IPS DF 4.7 (cell line): ENCODE results near the gene NYAP1.

Experiments used
- DNase-seq: peaks from one replicate; pipeline ENCODE4 v3.0.0-alpha.2; 2013; ENCODE audit warnings: low spot score; ENCODE audit errors: extremely low read depth

The NYAP1 gene

GRCh38 chr7:100457033-100457432 lies 26.7 kb upstream of the NYAP1 start:
- no peak for DNase-seq

DNA sequence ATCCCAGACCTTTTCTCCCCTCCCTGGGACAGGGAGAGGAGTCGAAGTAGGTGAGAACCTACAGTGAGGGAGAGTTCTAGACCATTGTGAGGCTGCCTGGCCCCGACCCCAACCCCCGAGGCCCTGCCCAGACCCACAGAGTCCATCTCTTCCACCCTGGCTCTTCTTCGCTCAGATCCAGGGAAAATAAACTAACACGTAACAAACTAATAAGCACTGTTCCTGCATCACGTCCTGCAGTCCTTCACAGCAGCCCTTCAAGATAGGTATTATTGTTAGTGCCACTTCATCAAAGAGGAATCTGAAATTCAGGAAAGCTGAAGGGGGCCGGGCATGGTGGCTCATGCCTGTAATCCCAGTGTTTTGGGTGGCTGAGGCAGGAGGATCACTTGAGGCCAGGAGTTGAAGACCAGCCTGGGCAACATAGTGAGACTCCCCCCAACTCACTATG lies 19.5 kb upstream of the NYAP1 start, which contains the start of gene SPACDR:
Gene SPACDR (minus strand): TSS at position 51 of the 451 bp plus-strand sequence. CDS start 235 bp downstream, outside the sequence.
- DNase-seq: no peak

- no peak for DNase-seq
These were observed 18.9 kb upstream of the NYAP1 start for GRCh38 chr7:100464791-100465190.

DNA sequence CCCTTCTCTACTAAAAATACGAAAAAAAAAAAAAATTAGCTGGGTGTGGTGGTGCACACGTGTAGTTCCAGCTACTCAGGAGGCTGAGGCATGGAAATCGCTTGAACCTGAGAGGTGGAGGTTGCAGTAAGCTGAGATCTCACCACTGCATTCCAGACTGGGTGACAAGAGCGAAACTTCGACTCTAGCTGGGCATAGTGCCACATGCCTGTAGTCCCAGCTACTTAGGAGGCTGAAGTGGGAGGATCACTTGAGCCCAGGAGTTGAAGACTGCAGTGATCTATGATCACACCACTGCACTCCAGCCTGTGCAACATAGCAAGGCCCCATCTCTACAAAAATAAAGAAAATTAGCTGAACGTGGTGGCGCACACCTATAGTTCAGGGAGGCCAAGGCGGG lies 18.4 kb upstream of the NYAP1 start:
- DNase-seq: no peak

- DNase-seq: no peak
These were observed 17.9 kb upstream of the NYAP1 start for GRCh38 chr7:100465702-100466311.

GRCh38 chr7:100466653-100467605 lies 16.8 kb upstream of the NYAP1 start:
- DNase-seq: no peak

DNA sequence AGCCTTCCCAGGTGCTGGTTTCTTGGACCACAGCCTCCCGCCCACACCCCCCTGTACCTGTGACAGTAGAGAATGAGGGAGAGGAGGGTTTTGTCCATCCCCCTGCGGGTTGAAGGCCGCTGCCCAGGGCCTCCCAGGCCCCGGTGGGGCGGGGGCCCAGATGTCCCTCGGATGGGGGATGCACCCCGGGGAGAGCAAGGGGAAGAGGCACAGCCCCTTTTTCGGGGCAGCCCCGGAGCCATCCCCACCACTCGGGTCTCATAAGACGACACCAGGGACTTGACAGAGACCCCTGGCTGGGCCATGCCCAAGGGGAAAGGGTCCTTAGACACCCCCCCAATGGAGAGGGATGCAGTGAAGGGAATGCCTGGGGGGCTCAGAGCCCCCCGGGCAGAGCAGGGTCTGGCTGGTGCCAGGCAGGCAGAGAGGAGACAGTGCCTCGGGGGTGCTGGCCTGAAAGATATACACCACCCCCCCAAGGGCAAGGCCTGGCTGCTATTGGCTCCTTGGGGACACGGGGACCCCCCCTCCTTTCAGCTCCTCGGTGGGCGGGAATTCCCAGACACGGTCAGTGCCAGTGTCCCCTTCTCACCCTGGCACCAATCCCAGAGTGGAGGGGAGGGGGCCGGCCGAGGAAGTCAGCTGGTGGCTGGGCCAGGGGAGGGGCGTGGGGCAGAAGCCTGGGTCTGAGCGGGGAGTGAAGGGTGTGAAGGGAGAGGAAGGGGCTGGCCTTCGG lies 15.9 kb upstream of the NYAP1 start:
- DNase-seq: no peak

- DNase-seq: no peak
These were observed 14.3 kb upstream of the NYAP1 start for GRCh38 chr7:100469227-100470044.

- DNase-seq: no peak
These were observed 12.7 kb upstream of the NYAP1 start for GRCh38 chr7:100471021-100471420.

DNA sequence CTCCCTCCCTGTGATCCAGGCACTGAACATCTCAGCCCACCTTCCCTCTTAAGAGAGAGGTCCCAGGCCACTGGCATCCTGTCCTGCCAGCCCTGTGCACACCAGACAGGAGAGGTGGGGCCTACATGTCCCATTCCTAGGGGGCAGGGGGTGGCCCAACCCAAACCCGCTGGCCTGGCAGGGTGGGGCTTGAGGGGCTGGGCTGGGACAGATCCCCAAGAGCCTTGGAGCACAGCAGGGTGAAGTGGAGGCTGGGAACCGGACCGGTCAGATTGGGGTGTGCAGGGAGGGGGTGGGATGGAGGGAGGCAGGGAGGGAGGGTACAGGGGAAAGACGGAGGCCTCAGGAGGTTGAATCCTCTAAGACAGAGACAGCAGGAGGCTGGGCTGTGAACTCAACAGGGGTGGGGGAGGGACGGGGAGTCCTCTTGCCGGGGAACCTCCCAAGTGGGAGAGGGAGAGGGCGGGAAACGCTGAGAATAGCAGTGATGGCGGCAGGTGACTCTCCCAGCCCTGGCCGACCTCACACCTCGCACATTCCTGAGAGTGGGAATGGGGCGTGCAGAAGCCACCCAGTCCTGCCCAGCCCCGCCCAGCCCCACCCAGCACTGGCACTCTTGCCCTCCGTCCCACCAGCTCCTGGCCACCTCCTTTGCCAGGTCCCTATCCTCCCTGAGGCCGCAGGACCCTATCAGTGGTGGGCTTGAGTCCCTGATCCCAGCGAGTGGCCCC lies 11.4 kb upstream of the NYAP1 start:
- no peak for DNase-seq

- no peak for DNase-seq
These were observed 10.8 kb upstream of the NYAP1 start for GRCh38 chr7:100472854-100473499.

- no peak for DNase-seq
These were observed 8.2 kb upstream of the NYAP1 start for GRCh38 chr7:100475549-100475948.

DNA sequence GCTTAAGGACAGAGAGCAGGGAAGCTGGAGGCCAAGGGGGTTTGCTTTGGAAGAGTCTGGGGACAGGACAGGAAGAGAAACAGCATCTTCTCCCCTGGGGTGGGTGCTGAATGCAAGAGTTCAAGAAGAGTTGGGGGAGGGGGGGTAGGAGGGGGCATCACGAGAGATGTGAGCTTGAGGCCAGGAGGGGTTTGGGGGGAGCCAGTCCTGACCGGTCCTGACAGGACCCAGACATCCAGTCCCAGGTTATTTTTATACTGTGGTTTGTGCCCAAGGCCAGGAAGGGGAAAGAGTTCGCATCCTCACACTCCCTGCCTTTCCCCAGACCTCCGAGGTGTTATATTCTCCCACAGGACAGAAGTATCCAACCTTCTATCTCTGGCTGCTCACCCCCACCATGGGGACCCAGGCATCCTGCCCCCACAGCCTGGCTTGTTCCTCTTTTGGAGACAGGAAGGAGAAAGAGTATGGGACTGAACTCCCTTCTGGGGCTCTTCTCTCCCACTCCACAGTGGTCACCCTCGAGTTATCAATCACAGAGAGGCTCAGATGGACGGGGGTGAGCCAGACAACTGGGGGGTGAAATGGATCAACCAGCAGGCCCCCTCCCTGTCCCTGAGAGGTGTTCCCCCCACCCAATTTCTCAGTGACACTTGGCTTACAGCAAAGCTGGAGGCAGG lies 7.5 kb upstream of the NYAP1 start:
- no peak for DNase-seq

- DNase-seq: no peak
These were observed 6.5 kb upstream of the NYAP1 start for GRCh38 chr7:100476903-100477870.

DNA sequence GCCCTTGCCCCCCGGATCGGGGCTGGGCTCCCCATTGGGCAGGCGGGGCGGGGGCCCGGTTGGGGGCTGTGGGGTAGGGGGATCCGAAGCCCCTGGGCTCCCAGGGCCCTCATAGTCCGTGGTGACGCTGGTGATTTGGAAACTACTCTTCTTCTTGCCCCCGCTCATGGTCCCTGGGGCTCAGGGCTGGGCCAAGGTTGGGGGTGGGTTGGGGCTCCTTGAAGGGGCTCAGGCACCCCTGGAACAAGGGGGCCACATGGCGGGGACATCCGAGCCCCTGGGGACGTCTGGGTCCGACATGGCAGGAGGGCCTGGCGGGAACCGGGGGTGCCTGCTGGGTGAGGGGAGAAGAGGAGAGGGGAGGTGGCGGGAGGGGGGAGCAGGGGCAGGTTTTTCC lies 5.9 kb upstream of the NYAP1 start:
- DNase-seq: no peak

GRCh38 chr7:100478958-100479660 lies 4.6 kb upstream of the NYAP1 start, which contains the start of gene TSC22D4:
TSS of gene TSC22D4 (minus strand) at chr7:100479214. CDS start at chr7:100478038, 1,176 bp downstream.
- DNase-seq: no peak

- DNase-seq: no peak
These were observed 2.3 kb upstream of the NYAP1 start for GRCh38 chr7:100481466-100481865.
